Cardiac muscle cell (in vitro differentiated cells and primary cell): ENCODE measurements around the gene SUFU. TPM values are rescaled to one million over a fixed set of nuclear protein-coding genes. Genes with fewer than 3 reads are reported as not detected.

Source experiments
- DNase-seq, 2 donors: peaks; one replicate each; pipeline versions ENCODE4 v3.0.0 to v3.0.0-alpha.2; 2010 to 2017; ENCODE audit warnings: low read depth in 1 of 2, low spot score in 1 of 2
- H3K27ac ChIP-seq: fragments of 200-600 bp; sonication (generic); 2 replicates; pipeline ENCODE4 v1.5.1; 2016
- H3K27me3 ChIP-seq: fragments of 200-600 bp; sonication (generic); 2 replicates; pipeline ENCODE4 v1.6.0; 2016; ENCODE audit warnings: control low read depth
- H3K36me3 ChIP-seq: fragments of 200-600 bp; sonication (generic); 2 replicates; pipeline ENCODE4 v1.5.1; 2016; ENCODE audit warnings: control low read depth
- H3K4me1 ChIP-seq: fragments of 200-600 bp; sonication (generic); 2 replicates; pipeline ENCODE4 v1.8.1; 2017; ENCODE audit warnings: low read depth, mild to moderate bottlenecking, mixed run types
- H3K4me3 ChIP-seq: fragments of 200-600 bp; sonication (generic); 2 replicates; pipeline ENCODE4 v1.5.1; 2016; ENCODE audit warnings: mild to moderate bottlenecking
- H3K9me3 ChIP-seq: fragments of 200-600 bp; sonication (generic); 2 replicates; pipeline ENCODE4 v1.5.1; 2017; ENCODE audit warnings: low read depth, mild to moderate bottlenecking, control low read depth
- polyA plus RNA-seq: library from polyadenylated mRNA; unstranded; fragments of >200 nt; fragmentation: Nextera tagmentation; extraction: Ambion mirVana; gene quantifications from 2 replicates; pipeline ENCODE4 v1.2.1, GENCODE V29; 2016
- total RNA-seq: library from RNA; depleted of rRNA; stranded (reverse); fragments of >200 nt; gene quantifications from 2 replicates; pipeline ENCODE4 v1.2.3, GENCODE V29; 2016
- TF ChIP-seq, protein P1 (sequence below): IDR thresholded peaks from 2 replicates; pipeline ENCODE4 v1.5.1; 2012; ENCODE audit warnings: low read depth, mild to moderate bottlenecking, low read length

SUFU gene
- total and polyA plus RNA-seq, 2 experiments from 2014 or later = 14.2 to 18.4 TPM

DNA sequence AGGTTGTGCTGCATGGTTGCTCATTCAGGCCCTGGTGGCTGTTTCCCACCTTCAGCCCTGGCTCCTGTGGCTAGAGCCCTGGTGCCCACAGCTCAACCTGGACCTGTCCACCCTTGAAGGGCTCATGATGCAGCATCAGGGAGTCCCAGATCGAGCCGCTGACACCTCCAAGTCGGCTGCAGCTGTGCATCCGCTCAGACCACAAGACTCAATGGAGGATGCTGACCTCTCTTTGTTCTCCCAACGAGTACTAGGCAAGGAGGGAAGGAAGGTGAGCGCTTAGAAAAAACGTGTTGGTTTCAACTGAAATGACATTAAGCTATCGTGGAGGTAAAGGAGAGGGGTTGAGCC is 43.0 kb upstream of the SUFU start:
- no peak for DNase-seq
- H3K4me1 ChIP-seq = no peaks in the 10 kb centered on the region
- H3K27ac ChIP-seq = no peak overlapping the region
- peak overlapping the region; percentile 20 for H3K4me3 ChIP-seq
- H3K36me3 ChIP-seq = no peaks in the 10 kb centered on the region
- H3K27me3 ChIP-seq = peaks cover 7% of the 10 kb centered on the region
- H3K9me3 ChIP-seq = no peaks in the 10 kb centered on the region
- TF ChIP-seq, protein P1, sequence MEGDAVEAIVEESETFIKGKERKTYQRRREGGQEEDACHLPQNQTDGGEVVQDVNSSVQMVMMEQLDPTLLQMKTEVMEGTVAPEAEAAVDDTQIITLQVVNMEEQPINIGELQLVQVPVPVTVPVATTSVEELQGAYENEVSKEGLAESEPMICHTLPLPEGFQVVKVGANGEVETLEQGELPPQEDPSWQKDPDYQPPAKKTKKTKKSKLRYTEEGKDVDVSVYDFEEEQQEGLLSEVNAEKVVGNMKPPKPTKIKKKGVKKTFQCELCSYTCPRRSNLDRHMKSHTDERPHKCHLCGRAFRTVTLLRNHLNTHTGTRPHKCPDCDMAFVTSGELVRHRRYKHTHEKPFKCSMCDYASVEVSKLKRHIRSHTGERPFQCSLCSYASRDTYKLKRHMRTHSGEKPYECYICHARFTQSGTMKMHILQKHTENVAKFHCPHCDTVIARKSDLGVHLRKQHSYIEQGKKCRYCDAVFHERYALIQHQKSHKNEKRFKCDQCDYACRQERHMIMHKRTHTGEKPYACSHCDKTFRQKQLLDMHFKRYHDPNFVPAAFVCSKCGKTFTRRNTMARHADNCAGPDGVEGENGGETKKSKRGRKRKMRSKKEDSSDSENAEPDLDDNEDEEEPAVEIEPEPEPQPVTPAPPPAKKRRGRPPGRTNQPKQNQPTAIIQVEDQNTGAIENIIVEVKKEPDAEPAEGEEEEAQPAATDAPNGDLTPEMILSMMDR = no peak

DNA sequence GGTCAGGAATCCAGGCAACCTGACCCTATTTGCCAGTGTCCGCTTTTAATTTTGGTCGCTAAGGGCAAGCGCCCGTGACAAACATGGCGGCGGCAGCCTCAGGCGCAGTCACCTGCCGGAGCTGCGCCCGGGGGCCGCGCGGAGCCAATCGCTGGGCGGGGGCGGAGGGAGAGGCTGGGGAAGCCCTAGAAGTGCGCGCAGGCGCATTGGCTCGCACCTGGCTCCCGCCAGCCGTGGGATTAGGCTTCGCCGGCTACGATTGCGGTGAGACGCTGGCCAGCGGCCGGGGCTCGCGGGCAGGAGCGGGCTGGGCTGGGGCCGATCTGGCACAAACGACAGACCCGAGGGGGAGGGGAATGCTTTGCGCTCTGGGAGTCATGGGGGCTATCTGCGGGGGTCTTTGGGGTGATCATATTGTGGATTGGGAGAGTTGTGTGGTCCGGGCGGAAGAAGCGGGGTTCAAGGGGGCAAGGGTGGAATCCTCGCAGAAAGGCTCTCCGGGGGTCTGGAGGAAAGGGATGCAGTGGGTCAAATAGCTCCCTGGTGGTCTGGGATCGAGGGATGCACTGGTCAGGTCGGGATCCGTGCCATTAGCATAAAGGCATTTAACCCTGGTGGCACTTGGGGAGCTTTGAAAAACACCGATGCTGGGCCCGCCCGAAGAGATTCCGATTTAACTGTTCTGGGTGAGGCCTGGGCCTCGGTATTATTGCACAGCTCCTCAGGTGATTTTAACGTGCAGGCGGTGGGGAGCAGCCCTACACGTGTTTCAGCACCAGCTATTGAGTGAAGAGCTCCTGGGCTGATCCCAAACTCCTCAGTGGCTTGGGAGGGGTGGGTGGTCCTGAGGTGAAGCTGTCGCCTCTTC is 42.4 kb upstream of the SUFU start:
- no peak overlapping the region for H3K27ac ChIP-seq
- no peaks in the 10 kb centered on the region for H3K9me3 ChIP-seq
- H3K4me3 ChIP-seq = peak overlapping the region; percentile 20
- DNase-seq = peak; percentile 90 to 96
- no peaks in the 10 kb centered on the region for H3K36me3 ChIP-seq
- peaks cover 7% of the 10 kb centered on the region for H3K27me3 ChIP-seq
- H3K4me1 ChIP-seq = no peaks in the 10 kb centered on the region
- TF ChIP-seq, protein P1 = no peak

DNA sequence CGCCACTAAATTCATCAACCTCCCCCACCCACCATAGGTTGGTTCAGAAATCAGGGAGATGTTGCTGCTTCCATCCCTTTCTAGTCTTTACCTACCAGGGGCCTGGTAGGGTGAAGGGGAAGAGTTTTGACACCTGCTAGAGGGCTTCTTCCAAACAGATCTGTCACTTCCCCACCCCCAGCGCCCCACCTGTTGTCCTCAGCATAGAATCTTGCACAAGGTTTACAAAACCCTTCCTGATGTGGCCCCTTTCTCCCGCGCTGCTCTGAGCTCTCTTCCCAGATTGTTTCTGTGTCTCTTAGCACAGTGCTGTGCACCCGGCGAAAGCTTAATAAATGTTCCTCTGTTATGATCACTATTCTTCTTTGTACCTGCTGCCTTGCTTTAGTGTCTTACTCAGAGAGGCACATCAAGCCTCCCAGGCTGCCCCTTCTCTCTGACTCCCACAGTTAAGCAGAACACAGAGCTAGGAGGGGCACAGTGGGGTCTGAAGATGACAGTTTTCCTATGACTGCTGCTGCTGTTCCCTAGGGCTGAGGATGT is 41.2 kb upstream of the SUFU start:
- H3K36me3 ChIP-seq = no peaks in the 10 kb centered on the region
- TF ChIP-seq, protein P1 = no peak
- no peaks in the 10 kb centered on the region for H3K4me1 ChIP-seq
- no peak overlapping the region for H3K4me3 ChIP-seq
- H3K27me3 ChIP-seq = peaks cover 7% of the 10 kb centered on the region
- no peak for DNase-seq
- H3K9me3 ChIP-seq = no peaks in the 10 kb centered on the region
- H3K27ac ChIP-seq = no peak overlapping the region

DNA sequence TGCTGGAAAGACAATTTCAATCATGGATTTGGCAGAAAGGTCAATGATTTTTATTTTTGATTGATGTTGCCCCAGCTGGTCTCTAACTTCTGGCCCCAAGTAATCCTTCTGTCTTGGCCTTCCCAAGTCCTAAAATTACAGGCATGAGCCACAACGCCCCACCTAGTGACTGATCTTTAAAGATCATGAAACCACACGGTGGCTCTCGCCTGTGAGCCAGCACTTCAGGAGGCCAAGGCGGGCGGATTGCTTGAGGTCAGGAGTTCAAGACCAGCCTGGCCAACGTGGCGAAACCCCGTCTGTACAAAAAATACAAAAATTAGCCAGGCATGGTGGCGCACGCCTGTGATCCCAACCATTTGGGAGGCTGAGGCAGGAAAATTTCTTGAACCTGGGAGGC is 39.8 kb upstream of the SUFU start:
- no peak overlapping the region for H3K4me3 ChIP-seq
- H3K36me3 ChIP-seq = no peaks in the 10 kb centered on the region
- no peaks in the 10 kb centered on the region for H3K4me1 ChIP-seq
- no peak overlapping the region for H3K27ac ChIP-seq
- H3K27me3 ChIP-seq = peaks cover 7% of the 10 kb centered on the region
- no peaks in the 10 kb centered on the region for H3K9me3 ChIP-seq
- TF ChIP-seq, protein P1 = no peak
- DNase-seq = no peak

DNA sequence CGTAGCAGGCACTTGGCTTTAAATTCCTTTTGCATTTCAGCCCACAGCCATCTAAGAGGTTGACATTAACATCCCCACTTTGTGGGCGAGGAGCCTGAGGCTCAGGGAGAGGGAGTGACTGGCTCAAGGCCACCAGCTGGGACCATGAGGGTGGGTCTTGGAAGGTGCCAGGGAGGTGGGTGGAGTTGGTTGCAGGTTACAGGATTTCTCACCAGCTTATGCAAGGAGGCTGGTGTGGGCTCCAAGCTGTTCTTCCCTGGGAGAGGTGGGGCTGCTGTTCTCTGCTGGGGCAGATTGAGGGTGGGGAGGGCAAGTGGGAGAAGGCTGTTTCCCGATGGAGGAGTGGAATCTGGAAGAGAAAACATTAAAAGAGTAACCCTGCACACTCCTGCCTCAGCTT is 38.3 kb upstream of the SUFU start:
- TF ChIP-seq, protein P1 = no peak
- Histone ChIP-seq H3K36me3 (no peaks in the 10 kb centered on the region), H3K4me1 (no peaks in the 10 kb centered on the region), H3K4me3 (no peak overlapping the region), H3K9me3 (no peaks in the 10 kb centered on the region), H3K27me3 (peaks cover 7% of the 10 kb centered on the region), H3K27ac (no peak overlapping the region)
- DNase-seq = no peak
